Dendritic cell treated with granulocyte-macrophage colony-stimulating factor and Interleukin-4, amounts not matched to agents 40 ng/mL and 50 ng/mL, for 4 days (primary cell): Measurements from ENCODE around the gene RCN2.

ENCODE experiments used
- H3K27ac Mint-ChIP-seq: one replicate; pipeline ENCODE4 v1.8.0; 2022; ENCODE audit warnings: mild to moderate bottlenecking, mixed read lengths
- H3K27me3 Mint-ChIP-seq: one replicate; pipeline ENCODE4 v1.8.0; 2022; ENCODE audit warnings: mild to moderate bottlenecking, mixed read lengths
- H3K36me3 Mint-ChIP-seq: one replicate; pipeline ENCODE4 v1.8.0; 2022; ENCODE audit warnings: low read depth, mixed read lengths
- H3K4me1 Mint-ChIP-seq: one replicate; pipeline ENCODE4 v1.8.0; 2022; ENCODE audit warnings: low read depth, mixed read lengths
- H3K4me3 Mint-ChIP-seq: one replicate; pipeline ENCODE4 v1.8.0; 2022; ENCODE audit warnings: mild to moderate bottlenecking, moderate library complexity, mixed read lengths
- H3K9me3 Mint-ChIP-seq: one replicate; pipeline ENCODE4 v1.8.0; 2022; ENCODE audit warnings: mixed read lengths
- intact Hi-C: fragments of 100-400 bp; cut with micrococcal nuclease; formaldehyde crosslinking; loops from one replicate; pipeline ENCODE4 v1.15.0; 2022

The RCN2 gene

GRCh38 chr15:76987896-76988860 lies 56.6 kb downstream of the RCN2 start:
- intact Hi-C loops: loop anchor here (2.0 kb wide), 1 partner anchor 15 kb away; no protein-coding TSS in a partner anchor
- H3K4me3 Mint-ChIP-seq: peak overlapping the region; percentile 27

DNA sequence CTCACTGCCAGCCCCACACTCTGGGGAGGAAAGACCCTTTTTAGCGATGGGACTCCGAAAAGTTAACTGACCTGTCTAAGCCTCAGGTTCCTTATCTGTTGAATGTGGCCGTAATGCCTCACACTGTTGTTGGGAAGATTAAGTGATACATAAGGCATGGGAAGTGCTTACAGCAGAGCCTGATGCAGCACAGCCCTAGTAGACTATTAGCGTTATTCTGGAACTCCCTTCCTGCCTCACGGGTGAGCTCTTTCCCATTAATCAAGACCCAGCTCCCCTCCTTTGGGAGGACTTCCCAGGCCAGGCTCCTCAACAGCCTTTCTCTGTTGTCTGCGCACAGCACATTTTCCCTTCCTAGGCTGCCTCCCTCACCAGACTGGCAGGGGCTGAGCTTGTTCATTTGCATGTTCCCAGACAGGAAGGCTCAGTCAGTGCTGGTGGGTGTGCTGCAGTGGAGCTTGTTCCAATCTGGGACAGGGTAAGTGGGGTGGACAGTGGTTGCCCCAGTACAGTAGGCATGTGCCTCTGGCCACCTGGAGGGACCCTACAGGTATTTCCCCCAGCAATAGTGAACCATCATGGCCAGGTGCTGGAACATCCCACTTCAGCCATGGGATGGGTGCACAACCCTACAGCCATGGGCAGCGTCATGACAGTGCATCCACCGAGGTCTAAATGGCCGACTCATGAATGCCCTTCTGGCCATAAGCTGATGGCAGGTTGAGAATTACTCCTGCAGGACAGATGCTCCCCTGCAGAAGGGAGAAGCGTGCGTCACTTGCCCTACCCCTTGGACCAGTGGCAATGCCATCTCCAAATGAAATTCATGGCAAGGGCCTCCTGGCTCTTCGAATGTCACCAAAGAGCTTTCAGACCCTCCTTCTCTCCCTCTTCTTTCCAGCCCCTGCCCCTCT lies 57.6 kb downstream of the RCN2 start:
- Mint-ChIP-seq H3K36me3 (no peaks in the 10 kb centered on the region), H3K4me1 (peaks cover 93% of the 10 kb centered on the region), H3K4me3 (peak overlapping the region; percentile 27), H3K27me3 (no peaks in the 10 kb centered on the region), H3K27ac (peak overlapping the region; percentile 92), H3K9me3 (no peaks in the 10 kb centered on the region)
- intact Hi-C loops: loop anchor here (2.0 kb wide), 1 partner anchor 14 kb away; no protein-coding TSS in a partner anchor

More at GRCh38 chr15:76987896-76988860, 56.6 kb downstream of the RCN2 start:
- Mint-ChIP-seq H3K9me3 (no peaks in the 10 kb centered on the region), H3K4me1 (peaks cover 93% of the 10 kb centered on the region), H3K27me3 (no peaks in the 10 kb centered on the region), H3K27ac (peak overlapping the region; percentile 92), H3K36me3 (no peaks in the 10 kb centered on the region)

DNA sequence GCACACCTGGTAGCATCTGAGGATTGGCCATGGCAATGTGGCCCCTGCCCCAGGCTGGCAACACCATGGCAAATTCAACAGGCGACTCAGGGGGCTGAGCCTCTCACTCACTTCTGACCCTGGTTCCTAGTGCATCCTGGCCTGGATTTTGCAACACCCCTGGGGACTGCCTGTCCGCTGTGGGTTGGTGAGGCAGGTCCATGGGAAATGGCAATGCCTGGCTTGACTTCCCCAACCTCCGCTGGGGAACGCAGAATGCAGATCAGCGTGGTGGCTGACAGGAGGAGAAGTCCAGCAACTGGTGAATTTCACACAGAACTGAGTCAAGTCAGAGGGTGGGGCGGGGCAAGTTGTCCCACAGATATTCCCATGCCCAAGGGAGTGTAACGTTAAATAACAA lies 59.5 kb downstream of the RCN2 start:
- intact Hi-C loops: no loop called here
- H3K4me3 Mint-ChIP-seq: no peak overlapping the region
- H3K9me3 Mint-ChIP-seq: no peaks in the 10 kb centered on the region
- peaks cover 95% of the 10 kb centered on the region for H3K4me1 Mint-ChIP-seq
- peaks cover 8% of the 10 kb centered on the region for H3K36me3 Mint-ChIP-seq
- H3K27me3 Mint-ChIP-seq: no peaks in the 10 kb centered on the region
- peak overlapping the region; percentile 92 for H3K27ac Mint-ChIP-seq

- peaks cover 99% of the 10 kb centered on the region for H3K4me1 Mint-ChIP-seq
- no peaks in the 10 kb centered on the region for H3K9me3 Mint-ChIP-seq
- H3K27ac Mint-ChIP-seq: peak overlapping the region; percentile 92
- peaks cover 14% of the 10 kb centered on the region for H3K36me3 Mint-ChIP-seq
- intact Hi-C loops: no loop called here
- no peaks in the 10 kb centered on the region for H3K27me3 Mint-ChIP-seq
- no peak overlapping the region for H3K4me3 Mint-ChIP-seq
These were observed 60.4 kb downstream of the RCN2 start for GRCh38 chr15:76991741-76992645.

GRCh38 chr15:76993114-76993725 lies 61.7 kb downstream of the RCN2 start:
- Mint-ChIP-seq H3K4me3 (peak overlapping the region; percentile 40), H3K36me3 (peaks cover 26% of the 10 kb centered on the region), H3K4me1 (peaks cover 100% of the 10 kb centered on the region), H3K27me3 (no peaks in the 10 kb centered on the region), H3K9me3 (no peaks in the 10 kb centered on the region), H3K27ac (peak overlapping the region; percentile 92)
- intact Hi-C loops: no loop called here

GRCh38 chr15:76994001-76994400 lies 62.5 kb downstream of the RCN2 start:
- H3K4me1 Mint-ChIP-seq: peaks cover 100% of the 10 kb centered on the region
- H3K9me3 Mint-ChIP-seq: no peaks in the 10 kb centered on the region
- H3K36me3 Mint-ChIP-seq: peaks cover 34% of the 10 kb centered on the region
- no peak overlapping the region for H3K4me3 Mint-ChIP-seq
- peak overlapping the region; percentile 92 for H3K27ac Mint-ChIP-seq
- intact Hi-C loops: no loop called here
- no peaks in the 10 kb centered on the region for H3K27me3 Mint-ChIP-seq

- Mint-ChIP-seq H3K36me3 (peaks cover 39% of the 10 kb centered on the region), H3K4me3 (peak overlapping the region; percentile 11), H3K27me3 (no peaks in the 10 kb centered on the region), H3K27ac (peak overlapping the region; percentile 92), H3K9me3 (no peaks in the 10 kb centered on the region), H3K4me1 (peaks cover 100% of the 10 kb centered on the region)
- intact Hi-C loops: no loop called here
These were observed 62.9 kb downstream of the RCN2 start for GRCh38 chr15:76994496-76994895.

DNA sequence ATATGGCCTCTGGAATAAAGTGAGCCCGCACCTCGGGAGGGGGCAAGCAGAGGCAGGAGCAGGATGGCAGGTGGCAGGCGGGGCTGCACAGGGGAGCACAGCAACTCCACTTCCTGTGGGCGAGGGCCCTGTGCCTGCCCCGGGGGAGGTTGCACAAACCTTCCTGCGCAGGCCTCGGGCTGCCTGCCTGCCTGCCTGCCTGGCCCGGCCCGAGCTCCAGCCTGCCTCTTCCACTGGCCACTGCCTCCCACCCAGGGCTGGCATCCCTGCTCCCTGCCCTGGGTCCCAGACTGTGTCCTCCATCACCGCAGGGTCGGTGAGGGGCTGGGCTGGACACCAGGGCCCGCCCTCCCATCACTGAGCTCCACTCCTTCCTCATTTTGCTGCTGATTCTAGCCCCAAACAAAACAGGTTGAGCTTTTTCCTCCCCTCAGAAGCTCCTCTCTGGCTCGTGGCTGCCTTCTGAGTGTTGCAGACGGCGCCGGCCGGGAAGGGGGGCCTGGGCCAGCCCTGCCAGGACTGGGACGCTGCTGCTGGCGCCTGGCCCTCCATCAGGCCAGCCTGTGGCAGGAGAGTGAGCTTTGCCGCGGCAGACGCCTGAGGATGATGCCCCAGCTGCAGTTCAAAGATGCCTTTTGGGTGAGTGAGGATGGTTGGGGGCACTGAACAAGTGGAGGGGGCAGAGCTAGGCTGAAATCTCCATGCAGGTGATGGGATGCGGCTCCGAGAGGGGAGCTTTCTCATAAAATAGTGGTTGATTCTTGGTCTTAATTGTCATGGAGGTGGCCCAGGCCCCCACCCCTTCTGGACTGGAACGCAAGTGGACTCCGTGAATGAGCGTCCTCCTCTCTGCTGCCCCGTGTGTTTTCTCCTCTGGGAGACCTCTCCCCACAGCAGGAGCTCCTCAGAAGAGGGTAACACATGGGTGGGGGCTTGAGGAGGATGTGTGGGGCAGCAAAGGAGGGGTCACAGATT lies 63.7 kb downstream of the RCN2 start, which contains the start of gene PSTPIP1:
Gene PSTPIP1 (plus strand): TSS at position 156 of the 975 bp plus-strand sequence. CDS start 448 bp downstream, at position 604.
- Mint-ChIP-seq H3K27ac (peak within 1 kb of the TSS; percentile 92), H3K36me3 (peaks cover 46% of the 10 kb centered on the region), H3K4me1 (peaks cover 100% of the 10 kb centered on the region), H3K27me3 (no peaks in the 10 kb centered on the region), H3K9me3 (no peaks in the 10 kb centered on the region), H3K4me3 (peak within 1 kb of the TSS; percentile 90)
- intact Hi-C loops: no loop called here

- peaks cover 100% of the 10 kb centered on the region for H3K4me1 Mint-ChIP-seq
- H3K27me3 Mint-ChIP-seq: no peaks in the 10 kb centered on the region
- H3K27ac Mint-ChIP-seq: peak overlapping the region; percentile 92
- intact Hi-C loops: no loop called here
- no peaks in the 10 kb centered on the region for H3K9me3 Mint-ChIP-seq
- peak overlapping the region; percentile 90 for H3K4me3 Mint-ChIP-seq
- H3K36me3 Mint-ChIP-seq: peaks cover 55% of the 10 kb centered on the region
These were observed 64.6 kb downstream of the RCN2 start for GRCh38 chr15:76996076-76996525.

DNA sequence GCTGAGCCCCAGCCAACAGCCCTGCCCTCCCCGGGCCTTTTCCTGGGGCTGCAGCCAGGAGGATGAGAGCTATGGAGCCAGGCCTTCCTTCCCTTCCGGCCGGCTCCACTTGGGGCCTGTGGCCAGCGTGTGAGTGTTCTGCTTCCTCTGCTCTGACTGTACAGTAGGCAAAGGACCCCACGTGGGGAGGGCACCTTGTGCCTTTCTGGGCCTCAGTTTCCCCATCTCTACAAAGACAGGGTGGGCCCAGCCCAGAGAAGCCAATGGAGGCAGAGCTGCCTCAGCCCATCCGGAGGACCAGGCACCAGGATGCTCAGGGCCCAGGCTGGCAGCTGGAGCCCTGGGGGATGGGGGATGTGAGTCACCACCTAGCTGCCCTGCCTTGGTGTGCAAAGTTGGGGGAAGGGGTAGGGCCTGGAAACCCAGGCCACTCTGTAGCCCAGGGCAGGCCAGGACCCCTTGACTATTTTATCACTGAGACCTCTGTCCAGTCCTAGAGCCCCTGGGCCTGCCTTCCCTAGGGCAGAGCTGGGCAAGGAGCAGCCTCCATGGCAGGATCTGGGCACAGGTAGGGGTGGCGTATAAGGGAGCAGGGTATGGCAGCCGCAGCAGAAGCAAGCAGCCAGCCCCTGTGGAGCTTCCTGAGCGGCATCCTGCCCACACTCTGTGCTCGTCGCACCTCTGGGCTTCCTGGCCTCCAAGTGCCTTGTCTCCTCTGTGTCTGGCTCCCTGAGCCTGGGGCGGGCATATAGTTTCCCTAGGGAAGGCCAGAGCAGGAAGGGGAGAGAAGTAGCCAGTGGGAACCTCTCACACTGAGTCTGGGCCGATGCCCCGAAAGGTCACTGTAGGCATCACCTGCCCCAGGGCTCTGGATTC lies 65.2 kb downstream of the RCN2 start:
- Mint-ChIP-seq H3K36me3 (peaks cover 61% of the 10 kb centered on the region), H3K27me3 (no peaks in the 10 kb centered on the region)

GRCh38 chr15:76998663-76999285 lies 67.2 kb downstream of the RCN2 start:
- peaks cover 100% of the 10 kb centered on the region for H3K4me1 Mint-ChIP-seq
- H3K4me3 Mint-ChIP-seq: peak overlapping the region; percentile 27
- intact Hi-C loops: no loop called here
- peaks cover 66% of the 10 kb centered on the region for H3K36me3 Mint-ChIP-seq
- no peaks in the 10 kb centered on the region for H3K27me3 Mint-ChIP-seq
- no peaks in the 10 kb centered on the region for H3K9me3 Mint-ChIP-seq
- peak overlapping the region; percentile 92 for H3K27ac Mint-ChIP-seq

More for the DNA sequence above, 65.2 kb downstream of the RCN2 start:
- intact Hi-C loops: no loop called here
- H3K4me3 Mint-ChIP-seq: peak overlapping the region; percentile 90
- H3K27ac Mint-ChIP-seq: peak overlapping the region; percentile 92
- H3K9me3 Mint-ChIP-seq: no peaks in the 10 kb centered on the region
- H3K4me1 Mint-ChIP-seq: peaks cover 100% of the 10 kb centered on the region
